Measurements from ENCODE around the gene CDH10.

CDH10 gene

GRCh38 chr5:24595329-24595728 is 49.4 kb downstream of the CDH10 start:
- DNase-seq: no peak

- no peak for DNase-seq
These were observed 53.4 kb downstream of the CDH10 start for GRCh38 chr5:24591426-24591825.

- no peak for DNase-seq
These were observed 55.2 kb downstream of the CDH10 start for GRCh38 chr5:24589566-24589965.

DNA sequence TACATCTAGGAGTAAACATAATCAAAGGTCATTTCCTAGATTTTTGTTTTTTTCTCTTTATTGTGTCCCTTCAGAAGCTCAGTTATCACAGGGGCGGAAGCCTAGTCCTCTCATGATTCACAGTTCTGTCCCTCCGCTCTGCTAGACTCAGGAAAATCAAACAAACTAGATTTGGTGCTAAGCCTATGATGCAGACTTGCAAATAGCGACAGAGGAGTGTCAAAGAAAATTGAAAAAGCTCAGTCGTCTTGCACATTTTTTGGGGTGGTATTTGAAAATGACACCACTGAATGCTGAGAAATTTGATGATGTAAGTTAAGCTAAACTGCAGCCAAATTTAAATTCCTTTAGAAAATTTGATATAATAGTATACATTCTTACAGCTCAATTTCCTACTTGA is 59.0 kb downstream of the CDH10 start:
- no peak for DNase-seq

GRCh38 chr5:24571302-24571701 is 73.5 kb downstream of the CDH10 start:
- DNase-seq: no peak

DNA sequence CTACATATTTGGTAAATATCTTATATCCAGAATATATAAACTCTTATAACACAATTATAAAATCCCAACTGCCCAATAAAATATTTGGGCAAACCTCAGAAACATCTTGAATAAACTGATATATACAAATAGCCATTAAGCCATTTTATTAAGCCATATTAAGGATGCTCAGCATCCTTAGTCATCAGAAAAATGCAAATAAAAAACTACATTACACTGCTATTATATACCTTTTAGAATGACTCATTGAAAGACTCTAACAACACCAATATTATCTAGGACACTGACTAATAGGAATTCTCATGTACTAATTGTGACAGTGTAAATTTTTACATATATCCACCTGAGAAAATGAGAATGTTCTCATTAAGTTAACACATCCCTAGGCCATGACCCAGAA is 77.8 kb downstream of the CDH10 start:
- DNase-seq: no peak

GRCh38 chr5:24555229-24555628 is 89.5 kb downstream of the CDH10 start:
- no peak for DNase-seq

DNA sequence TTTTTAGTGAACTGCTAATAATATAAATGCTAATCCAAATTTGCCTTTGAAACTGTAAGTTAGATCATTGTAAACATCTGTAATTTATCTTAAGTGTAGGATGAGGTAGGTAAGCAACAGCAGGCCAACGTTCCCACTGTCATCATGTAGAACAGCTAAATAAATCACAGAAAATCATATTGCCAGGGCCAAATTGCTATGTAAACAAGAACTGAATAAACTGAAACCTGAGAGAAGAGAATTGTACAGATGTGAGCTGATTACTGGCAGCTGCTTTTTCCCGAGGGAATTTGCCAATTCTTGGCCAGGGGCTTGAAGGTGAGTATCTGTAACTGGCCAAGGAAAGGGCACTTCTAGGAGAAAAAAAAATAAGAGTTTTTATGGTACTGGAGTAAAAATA is 97.6 kb downstream of the CDH10 start:
- no peak for DNase-seq

DNA sequence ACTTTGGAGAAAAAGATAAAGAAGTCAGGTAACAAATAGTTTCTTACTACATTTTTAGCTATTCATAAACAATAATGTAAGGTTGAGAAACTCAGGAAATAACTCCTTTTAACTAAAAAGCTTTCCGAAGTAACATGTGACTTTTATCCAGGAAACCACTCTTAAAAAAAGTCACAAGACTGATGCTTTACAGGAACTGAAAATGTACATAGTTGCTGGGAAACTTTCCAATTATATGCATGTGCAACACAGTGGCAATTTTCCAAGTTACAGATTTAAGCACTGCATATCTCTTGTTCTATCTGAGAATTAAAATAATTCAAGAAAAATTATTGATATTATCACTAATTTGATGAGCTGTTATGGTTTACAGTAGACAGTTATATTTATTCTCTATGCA is 105.2 kb downstream of the CDH10 start:
- no peak for DNase-seq

GRCh38 chr5:24538346-24538745 is 106.4 kb downstream of the CDH10 start:
- no peak for DNase-seq

GRCh38 chr5:24535646-24536045 is 109.1 kb downstream of the CDH10 start:
- DNase-seq: no peak

GRCh38 chr5:24530906-24531305 is 113.9 kb downstream of the CDH10 start:
- DNase-seq: no peak

- DNase-seq: no peak
These were observed 119.4 kb downstream of the CDH10 start for GRCh38 chr5:24525414-24525813.

DNA sequence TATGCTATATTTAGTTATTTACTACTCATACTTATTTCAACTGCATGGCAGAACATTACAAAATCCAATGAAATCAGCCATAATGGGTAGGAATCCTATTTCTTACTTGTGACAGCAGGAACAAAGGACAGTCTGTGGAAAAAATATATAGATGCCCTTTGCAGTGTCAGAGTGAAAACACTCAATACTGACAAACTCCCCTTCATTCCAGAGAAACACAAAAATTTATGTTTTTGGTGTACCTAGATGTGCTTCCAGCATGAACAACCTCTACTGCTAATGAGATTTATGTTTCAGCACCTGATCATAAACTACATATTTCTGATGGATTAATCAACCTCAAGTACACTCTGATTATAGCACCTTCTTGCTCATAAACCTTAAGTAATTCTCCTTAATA is 132.4 kb downstream of the CDH10 start:
- DNase-seq: no peak

GRCh38 chr5:24510523-24510988 is 134.2 kb downstream of the CDH10 start:
- DNase-seq: no peak

GRCh38 chr5:24509943-24510342 is 134.8 kb downstream of the CDH10 start:
- DNase-seq: no peak

- DNase-seq: no peak
These were observed 139.5 kb downstream of the CDH10 start for GRCh38 chr5:24505258-24505657.

DNA sequence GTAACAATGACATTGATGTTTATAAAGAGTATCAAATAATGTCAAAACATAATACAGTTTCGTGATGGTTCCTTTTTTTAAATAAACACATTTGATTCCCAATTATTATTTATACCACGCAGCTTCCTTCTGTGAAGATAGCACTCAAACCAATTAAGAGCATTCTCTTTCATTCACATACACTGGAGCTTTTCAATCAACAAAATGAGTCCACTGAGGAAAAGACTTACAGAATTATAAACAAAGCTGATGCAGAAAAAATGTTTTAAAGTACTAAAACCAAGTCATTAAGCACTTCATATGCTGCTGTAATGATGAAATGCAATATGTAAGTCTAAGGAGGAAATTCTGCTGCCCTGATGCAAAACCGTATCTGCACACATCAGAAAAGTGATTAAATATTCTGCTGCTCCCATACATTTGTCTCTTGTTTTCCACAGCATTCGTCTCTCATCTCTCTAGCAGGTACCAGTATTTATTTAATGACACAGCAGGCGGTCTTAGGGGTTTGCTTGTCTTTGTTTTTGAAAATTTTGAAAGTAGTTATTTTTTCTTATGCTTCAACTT is 147.1 kb downstream of the CDH10 start:
- DNase-seq: no peak

DNA sequence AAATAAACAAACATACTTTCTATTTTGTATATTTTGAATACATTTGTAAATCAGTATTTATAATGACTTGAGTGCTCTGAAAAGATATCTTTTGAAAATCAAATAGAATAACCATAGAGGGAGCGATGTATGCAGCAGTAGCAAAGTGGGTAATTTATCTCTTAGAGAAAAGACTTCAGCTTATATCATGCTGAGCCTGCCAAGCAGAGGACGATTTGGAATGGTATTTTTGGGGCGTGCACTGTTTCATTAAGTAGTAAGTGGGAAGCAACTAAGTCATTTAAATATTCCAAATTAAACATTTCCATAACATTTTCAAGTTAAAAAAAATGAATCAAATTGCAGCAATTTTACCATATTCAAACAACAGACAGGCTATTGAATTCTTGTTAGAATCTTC is 147.6 kb downstream of the CDH10 start:
- no peak for DNase-seq

- DNase-seq: no peak
These were observed 148.5 kb downstream of the CDH10 start for GRCh38 chr5:24496268-24496667.

GRCh38 chr5:24492229-24492628 is 152.5 kb downstream of the CDH10 start:
- no peak for DNase-seq

DNA sequence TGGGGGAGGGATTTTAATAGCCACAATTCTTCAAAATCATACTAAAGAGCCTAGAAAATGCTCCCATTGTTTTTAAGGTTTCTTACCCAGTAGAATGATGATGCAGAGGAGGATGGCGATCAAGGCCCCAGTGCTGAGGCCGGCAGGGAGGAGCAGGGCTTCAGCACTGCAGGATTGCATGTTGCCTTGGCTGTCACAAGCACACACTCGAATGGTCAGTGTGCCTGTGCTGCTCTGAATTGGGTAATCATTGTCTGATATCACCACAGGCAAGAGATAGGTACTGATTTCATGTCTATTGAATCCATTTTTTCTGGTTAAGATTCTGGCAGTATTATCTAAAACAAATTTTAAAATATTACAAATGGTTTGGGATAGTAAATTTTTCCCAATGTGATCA is 153.3 kb downstream of the CDH10 start:
- no peak for DNase-seq

DNA sequence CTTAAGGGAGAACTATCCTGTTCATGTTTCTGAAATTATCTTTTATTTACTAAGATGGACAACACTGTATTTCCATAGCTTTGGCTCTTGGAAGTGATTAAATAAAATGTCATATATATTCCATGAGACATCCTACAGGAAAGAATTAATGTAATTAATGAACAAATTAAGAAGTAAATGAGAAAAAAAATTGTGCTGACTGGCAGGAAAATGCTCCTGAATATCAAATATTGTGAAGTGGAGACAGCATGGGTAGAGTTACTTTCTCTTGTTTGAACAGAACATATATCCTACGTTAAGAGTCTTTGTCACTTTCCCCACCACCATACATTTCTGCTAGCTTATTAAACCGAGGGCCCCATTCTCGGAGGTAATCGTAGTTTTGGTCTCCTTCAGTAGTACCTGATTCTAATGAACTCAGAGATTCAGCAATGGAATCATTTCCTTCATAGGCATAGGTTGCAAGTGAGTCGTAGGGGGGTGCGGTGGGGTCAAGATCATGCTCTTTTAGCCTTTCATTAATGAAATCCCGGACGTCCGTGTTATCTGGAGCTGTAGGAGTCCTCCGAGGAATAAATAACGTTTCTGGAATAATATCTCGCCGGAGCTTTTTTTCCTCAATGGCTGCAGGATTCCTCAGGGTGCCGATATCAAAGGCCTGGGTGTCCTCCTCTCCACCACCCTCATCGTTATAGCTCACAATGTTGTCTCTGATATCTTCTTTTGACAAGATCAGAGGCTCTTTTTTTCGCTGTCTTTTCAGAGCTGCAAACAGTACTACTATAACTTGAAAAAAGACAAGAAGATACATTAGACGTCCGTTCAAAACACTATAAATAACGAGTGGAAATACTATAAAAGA is 157.2 kb downstream of the CDH10 start:
- no peak for DNase-seq

- DNase-seq: no peak
These were observed 163.8 kb downstream of the CDH10 start for GRCh38 chr5:24480952-24481351.

- no peak for DNase-seq
These were observed 166.8 kb downstream of the CDH10 start for GRCh38 chr5:24477958-24478357.

Data from SW 1271 (cell line).